Sigmoid colon (tissue), 3 donors: ENCODE results near the gene ACOT12.

Source experiments
- CTCF ChIP-seq, 4 experiments: fragments of 450-650 bp in 3 of 4; fragments of 200-600 bp in 1 of 4; IDR thresholded peaks; one replicate each; pipeline ENCODE4 v1.5.1; 2016 to 2019; ENCODE audit warnings: antibody characterized with exemption in 4 of 4, mild to moderate bottlenecking in 3 of 4, moderate library complexity in 2 of 4
- POLR2A ChIP-seq, 2 donors: fragments of 450-650 bp; IDR thresholded peaks; one replicate each; pipeline ENCODE4 v1.6.1; 2016; ENCODE audit warnings: antibody characterized with exemption in 2 of 2, mild to moderate bottlenecking in 2 of 2, moderate library complexity in 2 of 2

GRCh38 chr5:81286059-81286617, 107.8 kb downstream of the ACOT12 start:
- TF ChIP-seq CTCF (IDR thresholded peaks at IDR 0.05) (no peak), POLR2A (IDR thresholded peaks at IDR 0.05) (no peak)
